ENCODE results near the gene PSMB3. TPM values are rescaled to one million over a fixed set of nuclear protein-coding genes. Genes with fewer than 3 reads are reported as not detected.
"Not testable (repeated sequence)": the region's sequence is repeated elsewhere in the genome, so short reads cannot be mapped to it uniquely, and the experiment has no call there.

PSMB3 gene
- total RNA-seq, 1 donor from 2014 or later, result 154 TPM

- ATAC-seq (ENCODE audit: poor library complexity), result no peak
- DNase-seq, result no peak
- intact Hi-C loops (cut with DNase I), result no loop called here
Observed at GRCh38 chr17:38713456-38714075, 39.0 kb upstream of the PSMB3 start.

GRCh38 chr17:38715216-38715943 lies 37.2 kb upstream of the PSMB3 start:
- intact Hi-C loops (cut with DNase I), result no loop called here

DNA sequence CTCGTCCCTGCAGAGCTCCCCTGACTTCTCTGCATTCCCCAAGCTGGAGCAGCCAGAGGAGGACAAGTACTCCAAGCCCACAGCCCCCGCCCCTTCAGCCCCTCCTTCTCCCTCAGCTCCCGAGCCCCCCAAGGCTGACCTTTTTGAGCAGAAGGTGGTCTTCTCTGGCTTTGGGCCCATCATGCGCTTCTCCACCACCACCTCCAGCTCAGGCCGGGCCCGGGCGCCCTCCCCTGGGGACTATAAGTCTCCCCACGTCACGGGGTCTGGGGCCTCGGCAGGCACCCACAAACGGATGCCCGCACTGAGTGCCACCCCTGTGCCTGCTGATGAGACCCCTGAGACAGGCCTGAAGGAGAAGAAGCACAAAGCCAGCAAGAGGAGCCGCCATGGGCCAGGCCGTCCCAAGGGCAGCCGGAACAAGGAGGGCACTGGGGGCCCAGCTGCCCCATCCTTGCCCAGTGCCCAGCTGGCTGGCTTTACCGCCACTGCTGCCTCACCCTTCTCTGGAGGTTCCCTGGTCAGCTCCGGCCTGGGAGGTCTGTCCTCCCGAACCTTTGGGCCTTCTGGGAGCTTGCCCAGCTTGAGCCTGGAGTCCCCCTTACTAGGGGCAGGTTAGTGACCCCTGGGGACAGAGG lies 36.1 kb upstream of the PSMB3 start:
- intact Hi-C loops (cut with DNase I), result no loop called here

More at GRCh38 chr17:38715216-38715943, 37.2 kb upstream of the PSMB3 start:
- DNase-seq (no peak), ATAC-seq (ENCODE audit: poor library complexity) (no peak)

DNA sequence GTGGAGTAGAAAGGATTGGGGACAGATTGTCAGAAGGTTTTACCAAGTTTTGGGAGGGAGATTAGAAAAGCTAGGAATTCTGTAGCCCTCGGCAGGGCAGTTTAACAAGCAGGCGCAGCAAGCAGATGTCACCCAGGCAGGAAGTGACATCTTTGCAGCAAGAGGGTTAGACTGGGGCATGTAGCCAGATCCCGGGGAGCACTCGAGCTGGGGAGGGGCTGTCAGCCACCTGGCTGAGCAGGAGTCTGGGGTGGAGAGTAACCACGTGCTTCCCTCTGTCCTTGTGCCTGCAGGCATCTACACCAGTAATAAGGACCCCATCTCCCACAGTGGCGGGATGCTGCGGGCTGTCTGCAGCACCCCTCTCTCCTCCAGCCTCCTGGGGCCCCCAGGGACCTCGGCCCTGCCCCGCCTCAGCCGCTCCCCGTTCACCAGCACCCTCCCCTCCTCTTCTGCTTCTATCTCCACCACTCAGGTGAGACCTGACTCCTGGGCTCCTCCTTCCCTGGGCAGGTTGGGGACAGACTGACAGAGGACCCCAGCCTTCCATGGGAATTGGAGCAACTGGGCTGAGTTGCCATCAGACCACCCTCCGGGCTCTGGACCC lies 35.3 kb upstream of the PSMB3 start:
- ATAC-seq (ENCODE audit: poor library complexity) (no peak), DNase-seq (no peak)
- intact Hi-C loops (cut with DNase I), result no loop called here

More for the DNA sequence above, 36.1 kb upstream of the PSMB3 start:
- ATAC-seq (ENCODE audit: poor library complexity) (no peak), DNase-seq (no peak)

DNA sequence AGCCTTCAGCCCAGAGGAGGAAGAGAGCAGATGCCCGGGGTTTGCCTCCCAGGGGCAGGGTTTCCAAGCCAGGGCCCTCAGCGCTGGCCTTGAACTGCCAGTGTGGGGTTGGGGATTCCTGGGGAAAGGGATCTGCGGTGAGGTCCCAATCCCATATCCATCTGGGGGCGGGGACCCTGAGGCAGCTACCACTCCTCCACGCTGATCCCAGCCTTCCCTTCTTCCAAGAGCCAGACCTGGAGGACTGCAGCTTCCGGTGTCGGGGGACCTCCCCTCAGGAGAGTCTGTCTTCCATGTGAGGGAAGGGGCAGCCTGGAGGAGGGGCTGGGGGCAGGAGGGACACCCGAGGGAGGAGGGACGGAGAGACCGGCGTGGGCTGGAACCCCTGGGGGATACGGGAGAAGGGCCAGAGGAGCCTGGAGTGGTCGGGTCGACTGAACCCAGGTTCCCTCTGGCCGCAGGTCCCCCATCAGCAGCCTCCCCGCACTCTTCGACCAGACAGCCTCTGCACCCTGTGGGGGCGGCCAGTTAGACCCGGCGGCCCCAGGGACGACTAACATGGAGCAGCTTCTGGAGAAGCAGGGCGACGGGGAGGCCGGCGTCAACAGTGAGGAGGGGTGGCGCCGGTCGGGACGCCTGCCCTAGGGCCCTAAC lies 33.1 kb upstream of the PSMB3 start:
- DNase-seq, result no peak
- intact Hi-C loops (cut with DNase I), result no loop called here
- ATAC-seq (ENCODE audit: poor library complexity), result no peak

GRCh38 chr17:38719943-38720641 lies 32.4 kb upstream of the PSMB3 start:
- DNase-seq (no peak), ATAC-seq (ENCODE audit: poor library complexity) (no peak)
- intact Hi-C loops (cut with DNase I), result no loop called here

DNA sequence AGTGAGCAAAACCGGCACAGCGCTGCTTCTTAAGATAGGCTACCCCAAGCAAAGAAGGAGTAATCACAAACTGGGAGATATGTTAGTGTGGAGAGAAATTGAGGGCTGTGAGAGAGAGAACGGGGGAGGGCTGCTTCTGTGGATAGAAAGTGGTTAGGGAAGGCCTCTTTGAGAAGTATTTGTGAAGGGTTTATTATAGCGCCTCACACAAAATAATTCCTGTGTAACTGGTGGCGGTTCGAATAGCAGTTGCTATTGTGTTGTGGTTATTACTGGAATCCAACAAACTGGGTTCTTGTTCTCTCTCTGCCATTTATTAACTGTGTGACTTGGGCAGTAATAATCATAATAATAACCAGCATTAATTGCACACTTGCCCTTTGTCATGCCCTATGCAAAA lies 31.6 kb upstream of the PSMB3 start:
- no peak for DNase-seq
- intact Hi-C loops (cut with DNase I), result no loop called here
- no peak for ATAC-seq (ENCODE audit: poor library complexity)

DNA sequence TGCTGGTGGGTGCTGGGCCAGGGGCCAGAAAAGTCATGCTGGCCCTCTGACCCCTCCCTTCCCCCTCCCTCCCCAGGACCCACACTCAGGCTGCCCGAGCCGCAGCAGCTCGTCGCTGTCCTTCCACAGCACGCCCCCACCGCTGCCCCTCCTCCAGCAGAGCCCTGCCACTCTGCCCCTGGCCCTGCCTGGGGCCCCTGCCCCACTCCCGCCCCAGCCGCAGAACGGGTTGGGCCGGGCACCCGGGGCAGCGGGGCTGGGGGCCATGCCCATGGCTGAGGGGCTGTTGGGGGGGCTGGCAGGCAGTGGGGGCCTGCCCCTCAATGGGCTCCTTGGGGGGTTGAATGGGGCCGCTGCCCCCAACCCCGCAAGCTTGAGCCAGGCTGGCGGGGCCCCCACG lies 30.7 kb upstream of the PSMB3 start:
- ATAC-seq (ENCODE audit: poor library complexity) (no peak), DNase-seq (no peak)
- intact Hi-C loops (cut with DNase I), result no loop called here

- intact Hi-C loops (cut with DNase I), result no loop called here
- DNase-seq (peak; percentile 83), ATAC-seq (ENCODE audit: poor library complexity) (peak; percentile 59)
Observed at GRCh38 chr17:38724337-38724988, 28.1 kb upstream of the PSMB3 start.

DNA sequence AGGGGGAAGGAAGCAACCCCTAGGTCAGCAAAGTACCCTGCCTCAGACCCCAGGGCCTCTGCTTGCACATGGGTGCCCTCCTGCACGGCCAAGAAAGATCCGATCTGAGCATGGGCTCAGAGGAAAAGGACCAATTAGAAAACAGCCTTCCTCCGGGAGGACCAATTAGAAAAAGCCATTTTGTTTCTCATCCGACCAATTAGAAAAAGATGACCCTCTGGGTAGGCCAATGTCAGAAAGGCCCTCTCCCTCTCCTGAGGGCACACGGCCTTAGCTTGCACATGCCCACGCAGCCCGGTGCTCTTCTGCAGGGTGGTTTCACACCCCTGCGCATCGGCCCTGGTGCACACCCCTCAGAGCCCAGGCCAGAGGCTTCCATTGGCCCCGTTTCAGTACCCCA lies 27.5 kb upstream of the PSMB3 start:
- DNase-seq (no peak), ATAC-seq (ENCODE audit: poor library complexity) (no peak)
- intact Hi-C loops (cut with DNase I), result no loop called here

DNA sequence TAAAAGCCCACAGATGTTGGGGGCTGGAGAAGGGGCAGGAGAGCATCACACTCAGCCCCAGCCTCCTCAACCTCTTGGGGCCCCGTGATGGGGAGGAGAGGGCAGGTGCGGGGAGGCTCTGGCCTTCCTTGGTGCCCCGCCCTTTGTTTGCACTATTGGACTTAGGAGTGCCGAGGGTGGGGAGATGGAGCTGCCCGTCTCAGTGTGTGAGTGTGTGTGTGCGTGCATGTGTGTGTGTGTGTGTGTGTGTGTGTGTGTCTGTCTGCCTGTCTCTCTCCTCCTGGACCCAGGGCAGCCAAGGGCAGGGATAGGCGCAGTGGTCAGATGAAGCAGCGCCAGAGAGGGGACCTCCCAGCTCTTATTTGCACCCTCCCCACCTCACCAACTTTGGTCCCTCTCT lies 26.4 kb upstream of the PSMB3 start:
- intact Hi-C loops (cut with DNase I); DNase-seq; ATAC-seq (ENCODE audit: poor library complexity): not testable (repeated sequence)

- DNase-seq, result no peak
- ATAC-seq (ENCODE audit: poor library complexity), result no peak
- intact Hi-C loops (cut with DNase I), result no loop called here
Observed at GRCh38 chr17:38727736-38728135, 24.8 kb upstream of the PSMB3 start.

- DNase-seq (peak; percentile 50), ATAC-seq (ENCODE audit: poor library complexity) (no peak)
- intact Hi-C loops (cut with DNase I), result no loop called here
Observed at GRCh38 chr17:38728290-38728831, 24.2 kb upstream of the PSMB3 start.

DNA sequence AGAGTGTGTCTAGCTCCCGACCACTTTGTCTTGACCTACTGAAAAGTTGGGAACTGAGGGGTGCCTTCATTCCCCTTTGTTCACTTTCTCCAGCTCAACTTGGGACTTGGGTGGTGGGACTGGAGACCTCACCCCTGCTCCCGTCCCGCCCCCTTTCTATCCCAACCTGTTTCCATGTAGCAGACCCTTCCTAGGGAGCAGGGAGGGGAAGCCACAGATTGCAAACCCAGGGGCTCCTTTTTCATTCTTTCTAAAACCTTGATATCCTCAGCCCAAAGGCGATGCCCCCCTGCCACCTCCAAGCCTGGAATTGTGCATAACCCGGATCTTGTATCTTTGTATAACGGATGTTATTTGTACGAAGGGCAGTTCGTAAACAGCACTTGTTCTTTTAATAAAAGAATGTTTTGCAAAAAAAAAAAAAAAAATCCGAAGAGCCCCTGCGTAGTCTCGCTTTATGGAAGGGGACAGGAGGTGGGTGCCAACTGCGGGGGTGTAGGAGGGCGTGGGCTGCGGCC lies 23.1 kb upstream of the PSMB3 start:
- intact Hi-C loops (cut with DNase I), result no loop called here
- DNase-seq, result no peak
- no peak for ATAC-seq (ENCODE audit: poor library complexity)

- DNase-seq (peak; percentile 93), ATAC-seq (ENCODE audit: poor library complexity) (peak; percentile 85)
- intact Hi-C loops (cut with DNase I), result no loop called here
Observed at GRCh38 chr17:38729886-38730525, 22.5 kb upstream of the PSMB3 start, which contains the start of gene CISD3. TSS of gene CISD3 (plus strand) at chr17:38730341. CDS start at chr17:38730359, 18 bp downstream.

DNA sequence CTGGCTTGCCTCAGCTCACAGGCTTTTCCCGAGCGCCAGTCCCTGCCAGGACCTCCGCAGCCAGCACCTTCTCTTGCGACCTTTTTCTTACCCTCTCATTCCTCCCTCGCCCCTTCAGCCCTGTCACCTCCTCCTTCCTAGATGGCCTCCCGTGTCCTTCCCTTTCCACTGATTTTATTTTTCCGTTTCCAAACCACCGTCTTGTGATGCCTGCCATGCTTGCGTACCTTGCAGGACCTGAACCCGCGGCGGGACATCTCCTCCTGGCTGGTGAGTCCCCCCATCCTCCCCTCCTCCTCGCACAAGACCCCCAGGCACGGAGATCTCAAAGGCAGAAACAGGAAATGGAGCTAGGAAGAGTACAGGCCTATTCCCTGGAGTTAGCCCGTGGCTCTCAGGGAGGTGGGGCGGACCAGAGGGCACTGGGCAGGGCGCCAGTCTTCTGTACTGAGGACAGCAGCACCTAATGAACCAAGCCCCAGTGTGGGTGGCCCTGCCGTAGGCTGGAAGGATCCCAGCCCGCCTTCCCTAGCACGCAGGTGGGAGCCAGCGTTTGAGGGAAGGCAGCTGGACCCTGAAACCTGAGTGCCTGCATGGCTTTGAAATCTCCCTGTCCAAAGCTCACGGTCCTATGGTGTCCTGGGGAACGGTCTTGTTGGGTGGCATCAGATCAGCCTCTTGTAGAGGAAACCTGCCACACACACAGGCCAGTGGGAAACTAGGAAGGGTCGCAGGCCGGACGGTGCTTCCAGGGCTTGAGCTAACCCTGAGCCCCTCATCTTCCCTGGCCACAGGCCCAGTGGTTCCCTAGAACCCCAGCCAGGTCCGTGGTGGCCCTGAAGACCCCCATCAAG lies 21.8 kb upstream of the PSMB3 start:
- intact Hi-C loops (cut with DNase I), result no loop called here
- ATAC-seq (ENCODE audit: poor library complexity) (peak; percentile 57), DNase-seq (peak; percentile 90)
